GM18498 (cell line): ENCODE results near the gene RBM44.

Experiments
- ATAC-seq: cut with Tn5 transposase; IDR thresholded peaks from one replicate; pipeline ENCODE4 v1.9.1; 2021; ENCODE audit warnings: mild to moderate bottlenecking, moderate library complexity; ENCODE audit not compliant: unreplicated experiment

The RBM44 gene

GRCh38 chr2:237883951-237884446 lies 85.4 kb downstream of the RBM44 start:
- no peak for ATAC-seq

DNA sequence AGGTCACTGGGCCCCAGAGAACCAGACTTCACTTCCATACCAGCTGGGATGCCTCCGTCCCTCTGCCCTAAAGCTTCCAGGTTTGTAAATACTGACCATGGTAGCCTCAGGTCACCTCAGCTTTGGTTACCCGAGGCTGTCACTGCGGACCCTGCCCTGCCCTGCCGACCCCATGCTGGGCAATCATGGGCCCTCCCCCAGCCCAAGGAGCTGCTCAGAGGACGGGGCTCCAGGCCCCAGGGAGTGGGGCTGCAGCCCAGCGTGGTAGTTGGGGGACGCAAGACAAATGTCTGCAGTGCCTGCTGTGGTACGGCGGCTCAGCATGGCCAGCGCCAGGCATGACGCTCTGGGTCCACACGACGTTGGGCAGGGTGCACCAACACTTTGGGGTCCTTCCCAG lies 86.1 kb downstream of the RBM44 start:
- no peak for ATAC-seq

GRCh38 chr2:237885111-237885930 lies 86.7 kb downstream of the RBM44 start:
- no peak for ATAC-seq

DNA sequence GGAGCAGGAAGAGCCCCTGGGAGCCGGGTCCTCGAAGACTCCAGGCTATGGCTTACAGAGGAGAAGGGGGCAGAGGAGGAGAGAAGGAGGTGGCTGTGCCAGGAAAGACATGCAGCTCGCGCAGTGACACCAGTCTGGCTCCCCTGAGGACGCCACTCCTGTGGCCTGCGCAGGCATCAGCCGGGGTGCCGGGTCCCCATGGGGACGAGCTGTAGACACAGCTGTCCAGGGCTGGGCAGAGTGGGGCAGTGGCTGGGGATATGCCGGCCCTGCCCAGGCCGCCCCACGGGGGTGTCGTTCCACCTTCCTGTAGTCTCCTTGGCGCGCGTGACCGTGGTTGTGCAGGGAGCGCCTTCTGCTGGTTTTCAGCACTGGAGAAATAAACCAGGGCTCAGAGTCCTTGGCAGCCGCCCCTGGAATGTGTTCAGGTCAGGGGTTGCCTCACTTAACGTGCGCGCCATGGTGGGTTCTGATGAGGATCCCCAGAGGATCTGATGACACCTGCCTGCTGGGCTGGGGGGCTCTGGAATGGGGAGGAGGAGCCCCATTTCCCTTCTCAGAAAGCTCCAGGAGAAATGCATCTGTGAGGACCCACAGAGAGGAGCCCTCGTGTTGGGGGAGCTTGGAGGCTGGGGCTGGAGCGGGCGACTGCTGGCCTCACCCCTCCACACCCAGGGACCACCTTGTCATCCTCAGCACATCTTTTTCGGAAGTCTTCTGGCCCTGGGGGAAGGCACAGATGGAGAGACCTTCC lies 87.5 kb downstream of the RBM44 start:
- no peak for ATAC-seq

DNA sequence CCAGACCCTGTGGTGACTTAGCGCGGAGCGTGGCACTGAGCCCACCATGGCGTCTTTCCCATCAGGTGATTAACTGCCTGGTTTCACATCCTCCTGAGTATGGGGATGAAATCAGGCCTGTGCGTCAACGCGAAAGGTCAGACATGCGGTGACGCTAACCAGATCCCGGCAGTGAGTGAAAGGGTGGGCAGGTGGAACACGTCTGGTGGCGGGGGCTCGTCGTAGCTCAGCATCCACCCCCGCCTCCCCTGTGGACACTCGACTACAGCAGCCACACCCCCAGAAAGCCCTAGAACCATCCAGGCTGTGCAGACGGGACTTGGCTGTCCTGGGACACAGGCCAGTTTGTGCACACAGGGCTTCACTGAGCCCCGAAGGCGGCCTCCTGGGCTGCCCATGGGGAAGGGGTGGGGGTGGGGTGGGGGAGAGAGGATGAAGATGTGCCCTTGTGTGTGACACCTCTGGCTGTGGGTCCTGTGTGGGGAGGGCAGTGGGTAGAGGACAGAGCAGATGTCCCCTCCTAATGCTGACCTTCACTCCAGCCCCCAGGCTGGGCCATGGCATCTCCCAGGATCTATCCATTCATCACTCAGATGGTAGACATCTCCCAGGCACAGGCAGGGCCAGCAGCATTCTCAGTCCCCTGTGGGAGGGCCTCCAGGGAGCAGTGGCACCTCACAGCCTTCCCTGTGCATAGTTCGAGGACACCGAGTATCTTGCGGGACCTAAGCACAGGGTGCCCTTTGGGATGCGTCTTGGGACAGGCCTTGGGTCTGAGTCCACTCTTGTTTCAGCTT lies 88.3 kb downstream of the RBM44 start:
- no peak for ATAC-seq

GRCh38 chr2:237888389-237888788 lies 89.8 kb downstream of the RBM44 start:
- no peak for ATAC-seq

- no peak for ATAC-seq
Observed at GRCh38 chr2:237889016-237889415, 90.4 kb downstream of the RBM44 start.

DNA sequence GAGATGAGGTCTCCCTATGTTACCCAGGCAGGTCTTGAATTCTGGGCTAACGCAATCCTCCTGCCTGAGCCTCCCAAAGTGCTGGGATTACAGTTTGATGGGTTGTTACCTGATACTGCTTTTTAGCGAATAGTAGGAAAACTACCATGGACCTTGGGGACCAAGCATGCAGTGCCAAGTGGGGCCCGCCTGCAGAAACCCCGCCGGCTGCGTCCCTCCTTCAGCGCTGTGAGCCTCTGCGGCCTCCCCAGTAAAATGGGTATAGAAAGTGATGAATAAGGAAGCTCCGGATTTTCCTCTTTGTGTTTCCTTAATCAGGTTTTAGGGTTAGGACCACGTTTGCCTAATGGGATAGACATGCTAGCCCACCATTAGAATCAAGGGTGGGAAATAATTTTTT lies 91.2 kb downstream of the RBM44 start:
- ATAC-seq: no peak
